Retinal pigment epithelial cell (primary cell): ENCODE results near the gene FAM209A.
"Not testable (repeated sequence)": the region's sequence is repeated elsewhere in the genome, so short reads cannot be mapped to it uniquely, and the experiment has no call there.

Source experiments
- DNase-seq: peaks from one replicate; pipeline ENCODE4 v3.0.0-alpha.2; 2010; ENCODE audit warnings: low read depth
- H3K4me3 ChIP-seq: 2 replicates; pipeline ENCODE4 v1.5.1; 2011; ENCODE audit warnings: mild to moderate bottlenecking, low read length, control low read depth, moderate library complexity
- CTCF ChIP-seq: conservative IDR thresholded peaks from 2 replicates; pipeline ENCODE4 v1.5.1; 2011; ENCODE audit warnings: low read depth, low read length, control low read depth, inconsistent platforms

The FAM209A gene

DNA sequence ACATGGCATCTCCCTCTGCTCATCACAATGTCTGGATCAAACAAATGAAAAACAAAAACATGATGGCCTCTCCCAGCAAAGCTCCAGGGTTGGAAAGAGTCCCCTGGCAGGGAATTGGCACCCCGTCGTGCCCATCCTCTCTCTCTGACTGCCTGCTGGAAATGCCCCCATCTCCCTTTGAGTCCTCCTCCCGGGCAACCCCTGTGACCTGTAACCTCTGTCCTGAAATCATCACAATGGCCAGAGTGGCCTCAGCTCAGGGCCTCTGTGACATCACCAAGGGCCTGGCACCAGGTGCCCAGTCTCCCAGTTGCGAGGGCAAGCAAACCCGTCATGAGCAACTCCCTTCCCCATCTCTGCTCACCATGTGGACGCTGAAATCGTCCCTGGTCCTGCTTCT lies at the start of gene FAM209A:
FAM209A (plus strand) TSS at position 301 of the 400 bp plus-strand sequence; CDS start at position 366, 65 bp downstream.
- not testable (repeated sequence) for H3K4me3 ChIP-seq, DNase-seq

DNA sequence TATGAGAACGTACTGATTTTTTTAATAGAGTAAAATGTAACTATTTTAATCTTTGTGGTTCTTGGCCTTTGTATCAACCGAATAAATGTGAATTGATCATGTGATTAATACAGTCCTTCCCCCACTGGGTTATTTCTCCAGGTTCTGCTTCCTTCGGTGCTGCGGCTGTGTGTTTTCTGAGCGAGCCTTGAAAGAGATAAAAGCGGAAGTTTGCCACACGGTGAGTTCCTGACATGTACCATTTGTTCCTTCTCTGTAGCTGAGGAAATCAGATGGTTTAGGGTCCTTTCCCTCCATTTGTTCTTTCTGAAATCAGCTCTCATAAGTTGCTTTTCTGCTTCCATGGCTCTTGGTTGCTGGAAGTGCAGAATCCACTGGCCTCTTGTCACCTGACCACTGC lies 40.6 kb upstream of the FAM209A start:
- H3K4me3 ChIP-seq = no peak overlapping the region
- DNase-seq = no peak
- no peak for TF ChIP-seq CTCF

- TF ChIP-seq CTCF = no peak
- no peak overlapping the region for H3K4me3 ChIP-seq
- no peak for DNase-seq
Observed at GRCh38 chr20:56487216-56487615, 37.3 kb upstream of the FAM209A start.

- TF ChIP-seq CTCF = no peak
- DNase-seq = no peak
- H3K4me3 ChIP-seq = no peak overlapping the region
Observed at GRCh38 chr20:56488566-56488965, 36.0 kb upstream of the FAM209A start.

- DNase-seq = no peak
- no peak overlapping the region for H3K4me3 ChIP-seq
- no peak for TF ChIP-seq CTCF
Observed at GRCh38 chr20:56501116-56501515, 23.4 kb upstream of the FAM209A start.

- H3K4me3 ChIP-seq = no peak overlapping the region
- DNase-seq = no peak
- TF ChIP-seq CTCF = no peak
Observed at GRCh38 chr20:56503916-56504315, 20.6 kb upstream of the FAM209A start.

DNA sequence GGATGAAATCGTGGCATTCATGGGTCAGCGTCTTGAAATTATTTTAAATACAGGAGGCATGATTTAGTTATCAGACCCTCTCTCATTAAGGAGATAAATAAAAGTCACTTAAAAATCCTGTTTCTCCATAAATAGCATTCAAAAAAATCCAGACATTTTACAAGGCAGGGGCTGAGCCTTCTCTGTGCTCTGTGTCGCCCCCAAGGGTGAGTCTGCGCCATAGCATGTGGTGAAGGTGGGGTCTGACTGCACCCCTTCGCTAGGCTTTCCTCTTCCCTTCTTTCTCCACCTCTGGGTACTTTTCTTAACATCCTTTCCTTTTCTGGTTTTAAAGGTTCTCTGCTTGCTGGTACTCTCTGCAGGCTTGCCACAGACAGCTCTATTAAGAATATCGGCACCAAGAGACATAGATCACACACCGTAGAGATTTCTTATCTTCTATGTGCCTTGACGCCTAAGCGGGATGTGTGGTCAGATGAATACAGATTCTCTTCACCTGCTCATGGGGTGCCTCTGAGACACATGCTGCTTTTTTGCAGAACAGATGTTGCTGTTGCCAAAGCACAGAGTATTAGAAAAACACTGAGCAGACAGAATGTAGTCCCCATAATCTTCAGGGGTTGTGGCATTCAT lies 20.1 kb upstream of the FAM209A start:
- TF ChIP-seq CTCF = peak; percentile 71
- DNase-seq = no peak
- no peak overlapping the region for H3K4me3 ChIP-seq
